ENCODE measurements around the gene ATF6.

- TF ChIP-seq CTCF (conservative IDR thresholded peaks at IDR 0.05; ENCODE audit: low read depth, low read length) (no peak), POLR2A (IDR thresholded peaks at IDR 0.05; ENCODE audit: low read depth, low read length) (no peak), CEBPB (IDR thresholded peaks at IDR 0.05; ENCODE audit: low read depth, low read length) (no peak), USF2 (IDR thresholded peaks at IDR 0.05; ENCODE audit: low read depth, low read length) (no peak), MXI1 (IDR thresholded peaks at IDR 0.05; ENCODE audit: borderline replicate concordance, low read depth, low read length) (no peak), ELK1 (IDR thresholded peaks at IDR 0.05; ENCODE audit: borderline replicate concordance, low read depth, low read length) (no peak), RAD21 (IDR thresholded peaks at IDR 0.05; ENCODE audit: low read length) (no peak), FOS (IDR thresholded peaks at IDR 0.05; ENCODE audit: low read depth, low read length) (no peak), MAFK (IDR thresholded peaks at IDR 0.05; ENCODE audit: low read depth, low read length) (no peak), CHD1 (IDR thresholded peaks at IDR 0.05; ENCODE audit: low read depth, low read length) (no peak), BHLHE40 (IDR thresholded peaks at IDR 0.05; ENCODE audit: low read depth, low read length) (no peak)
Observed at GRCh38 chr1:161999301-162000052, 233.4 kb downstream of the ATF6 start.
